ENCODE data around the gene TAF4.
"Not testable (repeated sequence)": the region's sequence is repeated elsewhere in the genome, so short reads cannot be mapped to it uniquely, and the experiment has no call there.

Gene TAF4

GRCh38 chr20:62079166-62079565, 13.5 kb upstream of the TAF4 start:
- Histone ChIP-seq H3K27me3 (ENCODE audit: insufficient read depth, insufficient read length) (no peaks in the 10 kb centered on the region), H3K4me3 (ENCODE audit: insufficient read length, low read depth) (no peak overlapping the region), H3K4me1 (ENCODE audit: insufficient read depth, insufficient read length) (no peaks in the 10 kb centered on the region), H3K9me3 (ENCODE audit: insufficient read depth, low read length) (peaks cover 31% of the 10 kb centered on the region), H3K36me3 (ENCODE audit: insufficient read depth, insufficient read length, low read length) (no peaks in the 10 kb centered on the region), H3K9ac (ENCODE audit: insufficient read length, low read depth) (no peak overlapping the region)
- TF ChIP-seq YY1 (IDR thresholded peaks at IDR 0.05; ENCODE audit: insufficient read depth, insufficient read length) (no peak), ZNF274 (IDR thresholded peaks at IDR 0.05; ENCODE audit: low read depth, low read length) (no peak), SUZ12 (IDR thresholded peaks at IDR 0.05; ENCODE audit: extremely low read depth, insufficient read depth, insufficient read length) (no peak)
- DNase-seq (ENCODE audit: low read depth, low spot score) = no peak

GRCh38 chr20:62073323-62073722, 7.6 kb upstream of the TAF4 start:
- H3K9me3 ChIP-seq (ENCODE audit: insufficient read depth, low read length) = peaks cover 17% of the 10 kb centered on the region
- no peaks in the 10 kb centered on the region for H3K27me3 ChIP-seq (ENCODE audit: insufficient read depth, insufficient read length)
- DNase-seq (ENCODE audit: low read depth, low spot score) = no peak
- H3K9ac ChIP-seq (ENCODE audit: insufficient read length, low read depth) = no peak overlapping the region
- no peak for TF ChIP-seq YY1 (IDR thresholded peaks at IDR 0.05; ENCODE audit: insufficient read depth, insufficient read length)
- no peak for TF ChIP-seq ZNF274 (IDR thresholded peaks at IDR 0.05; ENCODE audit: low read depth, low read length)
- no peak for TF ChIP-seq SUZ12 (IDR thresholded peaks at IDR 0.05; ENCODE audit: extremely low read depth, insufficient read depth, insufficient read length)
- no peaks in the 10 kb centered on the region for H3K4me1 ChIP-seq (ENCODE audit: insufficient read depth, insufficient read length)
- H3K4me3 ChIP-seq (ENCODE audit: insufficient read length, low read depth) = no peak overlapping the region
- H3K36me3 ChIP-seq (ENCODE audit: insufficient read depth, insufficient read length, low read length) = no peaks in the 10 kb centered on the region

DNA sequence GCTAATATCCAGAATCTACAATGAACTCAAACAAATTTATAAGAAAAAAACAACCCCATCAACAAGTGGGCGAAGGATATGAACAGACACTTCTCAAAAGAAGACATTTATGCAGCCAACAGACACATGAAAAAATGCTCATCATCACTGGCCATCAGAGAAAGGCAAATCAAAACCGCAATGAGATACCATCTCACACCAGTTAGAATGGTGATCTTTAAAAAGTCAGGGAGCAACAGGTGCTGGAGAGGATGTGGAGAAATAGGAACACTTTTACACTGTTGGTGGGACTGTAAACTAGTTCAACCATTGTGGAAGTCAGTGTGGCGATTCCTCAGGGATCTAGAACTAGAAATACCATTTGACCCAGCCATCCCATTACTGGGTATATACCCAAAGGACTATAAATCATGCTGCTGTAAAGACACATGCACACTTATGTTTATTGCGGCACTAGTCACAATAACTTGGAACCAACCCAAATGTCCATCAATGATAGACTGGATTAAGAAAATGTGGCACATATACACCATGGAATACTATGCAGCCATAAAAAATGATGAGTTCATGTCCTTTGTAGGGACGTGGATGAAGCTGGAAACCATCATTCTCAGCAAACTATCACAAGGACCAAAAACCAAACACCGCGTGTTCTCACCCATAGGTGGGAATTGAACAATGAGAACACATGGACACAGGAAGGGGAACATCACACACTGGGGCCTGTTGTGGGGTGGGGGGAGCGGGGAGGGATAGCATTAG, 6.2 kb upstream of the TAF4 start:
- H3K27me3 ChIP-seq (ENCODE audit: insufficient read depth, insufficient read length); H3K9ac ChIP-seq (ENCODE audit: insufficient read length, low read depth); H3K4me1 ChIP-seq (ENCODE audit: insufficient read depth, insufficient read length); H3K4me3 ChIP-seq (ENCODE audit: insufficient read length, low read depth); H3K36me3 ChIP-seq (ENCODE audit: insufficient read depth, insufficient read length, low read length); DNase-seq (ENCODE audit: low read depth, low spot score): not testable (repeated sequence)
- H3K9me3 ChIP-seq (ENCODE audit: insufficient read depth, low read length) = peaks cover 17% of the 10 kb centered on the region

- H3K36me3 ChIP-seq (ENCODE audit: insufficient read depth, insufficient read length, low read length) = no peaks in the 10 kb centered on the region
- TF ChIP-seq ZNF274 (IDR thresholded peaks at IDR 0.05; ENCODE audit: low read depth, low read length) = no peak
- TF ChIP-seq YY1 (IDR thresholded peaks at IDR 0.05; ENCODE audit: insufficient read depth, insufficient read length) = no peak
- TF ChIP-seq SUZ12 (IDR thresholded peaks at IDR 0.05; ENCODE audit: extremely low read depth, insufficient read depth, insufficient read length) = no peak
- 0 out of 2 replicates have a peak, but pooled peaks cover 3% of the 10 kb centered on the region for H3K9me3 ChIP-seq (ENCODE audit: insufficient read depth, low read length)
- H3K9ac ChIP-seq (ENCODE audit: insufficient read length, low read depth) = no peak overlapping the region
- no peak for DNase-seq (ENCODE audit: low read depth, low spot score)
- H3K4me3 ChIP-seq (ENCODE audit: insufficient read length, low read depth) = no peak overlapping the region
- H3K27me3 ChIP-seq (ENCODE audit: insufficient read depth, insufficient read length) = no peaks in the 10 kb centered on the region
- peaks cover 3% of the 10 kb centered on the region for H3K4me1 ChIP-seq (ENCODE audit: insufficient read depth, insufficient read length)
These were observed 4.1 kb upstream of the TAF4 start for GRCh38 chr20:62069741-62070216.

DNA sequence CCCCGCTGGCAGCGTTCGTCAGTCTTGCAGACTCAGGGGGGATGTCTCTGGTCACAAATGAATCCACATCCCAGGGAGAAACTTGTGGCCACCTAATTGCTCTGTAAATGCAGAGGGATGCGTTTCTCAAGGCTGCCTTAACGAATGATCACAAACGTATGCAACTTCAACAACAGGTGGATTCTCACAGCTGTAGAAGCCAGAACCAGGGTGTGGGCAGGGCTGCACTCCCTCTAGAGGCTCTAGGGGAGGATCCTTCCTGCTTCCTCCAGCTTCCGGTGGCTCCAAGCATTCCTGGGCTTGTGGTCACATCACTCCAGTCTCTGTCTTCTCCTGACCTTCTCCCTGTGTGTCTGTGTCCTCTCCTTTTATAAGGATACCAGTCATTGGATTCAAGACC, 3.3 kb upstream of the TAF4 start:
- Histone ChIP-seq H3K9ac (ENCODE audit: insufficient read length, low read depth) (no peak overlapping the region), H3K4me1 (ENCODE audit: insufficient read depth, insufficient read length) (peaks cover 6% of the 10 kb centered on the region), H3K36me3 (ENCODE audit: insufficient read depth, insufficient read length, low read length) (peaks cover 2% of the 10 kb centered on the region), H3K9me3 (ENCODE audit: insufficient read depth, low read length) (no peaks in the 10 kb centered on the region), H3K27me3 (ENCODE audit: insufficient read depth, insufficient read length) (no peaks in the 10 kb centered on the region), H3K4me3 (ENCODE audit: insufficient read length, low read depth) (no peak overlapping the region)
- no peak for TF ChIP-seq SUZ12 (IDR thresholded peaks at IDR 0.05; ENCODE audit: extremely low read depth, insufficient read depth, insufficient read length)
- no peak for TF ChIP-seq ZNF274 (IDR thresholded peaks at IDR 0.05; ENCODE audit: low read depth, low read length)
- TF ChIP-seq YY1 (IDR thresholded peaks at IDR 0.05; ENCODE audit: insufficient read depth, insufficient read length) = no peak
- DNase-seq (ENCODE audit: low read depth, low spot score) = no peak

DNA sequence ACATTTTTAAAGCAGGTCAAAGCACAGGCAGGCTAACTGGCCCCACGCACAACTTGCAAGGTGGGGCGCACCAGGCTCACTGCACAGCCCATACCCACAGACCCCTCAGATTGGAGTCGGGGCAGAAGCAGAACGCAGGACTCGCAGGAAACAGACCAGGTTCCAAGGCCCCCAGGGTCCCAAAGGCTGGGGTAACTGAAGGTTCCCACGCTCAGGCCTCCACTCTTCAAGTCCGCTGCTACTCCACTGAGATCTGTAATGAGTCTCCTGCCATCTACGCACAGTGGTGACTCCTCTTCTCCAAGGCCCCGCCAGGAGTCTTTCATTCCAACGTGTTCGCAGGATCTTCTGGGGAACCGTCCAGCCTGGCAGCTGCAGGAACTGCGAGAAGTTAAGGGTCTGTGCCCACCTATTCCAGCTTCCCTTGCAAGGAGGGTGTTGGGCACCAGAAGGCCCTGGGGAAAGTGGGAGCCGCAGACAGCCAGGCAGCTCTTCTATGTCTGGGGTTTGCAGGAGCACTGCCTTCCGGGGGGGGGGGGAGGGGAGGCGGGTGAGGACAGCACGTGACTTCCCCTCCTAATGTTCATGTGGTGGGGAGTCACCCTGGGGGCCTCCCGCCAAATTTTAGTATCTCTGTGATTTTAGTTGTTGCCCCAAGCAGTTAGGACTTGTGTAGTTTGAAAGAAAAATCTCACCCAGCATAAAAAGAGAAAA, 2.0 kb upstream of the TAF4 start:
- Histone ChIP-seq H3K4me3 (ENCODE audit: insufficient read length, low read depth) (no peak overlapping the region), H3K4me1 (ENCODE audit: insufficient read depth, insufficient read length) (peaks cover 14% of the 10 kb centered on the region), H3K9me3 (ENCODE audit: insufficient read depth, low read length) (no peaks in the 10 kb centered on the region), H3K36me3 (ENCODE audit: insufficient read depth, insufficient read length, low read length) (peaks cover 14% of the 10 kb centered on the region), H3K27me3 (ENCODE audit: insufficient read depth, insufficient read length) (no peaks in the 10 kb centered on the region), H3K9ac (ENCODE audit: insufficient read length, low read depth) (peak overlapping the region; percentile 52)
- no peak for DNase-seq (ENCODE audit: low read depth, low spot score)
- TF ChIP-seq ZNF274 (IDR thresholded peaks at IDR 0.05; ENCODE audit: low read depth, low read length) = no peak
- no peak for TF ChIP-seq YY1 (IDR thresholded peaks at IDR 0.05; ENCODE audit: insufficient read depth, insufficient read length)
- TF ChIP-seq SUZ12 (IDR thresholded peaks at IDR 0.05; ENCODE audit: extremely low read depth, insufficient read depth, insufficient read length) = no peak

- no peaks in the 10 kb centered on the region for H3K9me3 ChIP-seq (ENCODE audit: insufficient read depth, low read length)
- peaks cover 14% of the 10 kb centered on the region for H3K4me1 ChIP-seq (ENCODE audit: insufficient read depth, insufficient read length)
- peaks cover 18% of the 10 kb centered on the region for H3K36me3 ChIP-seq (ENCODE audit: insufficient read depth, insufficient read length, low read length)
- TF ChIP-seq YY1 (IDR thresholded peaks at IDR 0.05; ENCODE audit: insufficient read depth, insufficient read length) = no peak
- TF ChIP-seq ZNF274 (IDR thresholded peaks at IDR 0.05; ENCODE audit: low read depth, low read length) = no peak
- no peak for TF ChIP-seq SUZ12 (IDR thresholded peaks at IDR 0.05; ENCODE audit: extremely low read depth, insufficient read depth, insufficient read length)
- H3K9ac ChIP-seq (ENCODE audit: insufficient read length, low read depth) = peak overlapping the region; percentile 75
- H3K4me3 ChIP-seq (ENCODE audit: insufficient read length, low read depth) = peak overlapping the region; percentile 40
- H3K27me3 ChIP-seq (ENCODE audit: insufficient read depth, insufficient read length) = no peaks in the 10 kb centered on the region
- DNase-seq (ENCODE audit: low read depth, low spot score) = no peak
These were observed 1.3 kb upstream of the TAF4 start for GRCh38 chr20:62066983-62067433.

Measured in NT2/D1 (cell line).